Measurements from ENCODE around the gene IRF2BP1. TPM values are rescaled to one million over a fixed set of nuclear protein-coding genes. Genes with fewer than 3 reads are reported as not detected.
"Not testable (repeated sequence)": the region's sequence is repeated elsewhere in the genome, so short reads cannot be mapped to it uniquely, and the experiment has no call there.

The IRF2BP1 gene
- total RNA-seq, 4 donors from 2014 or later, result 25.2 to 53.3 (median 36.2) TPM

DNA sequence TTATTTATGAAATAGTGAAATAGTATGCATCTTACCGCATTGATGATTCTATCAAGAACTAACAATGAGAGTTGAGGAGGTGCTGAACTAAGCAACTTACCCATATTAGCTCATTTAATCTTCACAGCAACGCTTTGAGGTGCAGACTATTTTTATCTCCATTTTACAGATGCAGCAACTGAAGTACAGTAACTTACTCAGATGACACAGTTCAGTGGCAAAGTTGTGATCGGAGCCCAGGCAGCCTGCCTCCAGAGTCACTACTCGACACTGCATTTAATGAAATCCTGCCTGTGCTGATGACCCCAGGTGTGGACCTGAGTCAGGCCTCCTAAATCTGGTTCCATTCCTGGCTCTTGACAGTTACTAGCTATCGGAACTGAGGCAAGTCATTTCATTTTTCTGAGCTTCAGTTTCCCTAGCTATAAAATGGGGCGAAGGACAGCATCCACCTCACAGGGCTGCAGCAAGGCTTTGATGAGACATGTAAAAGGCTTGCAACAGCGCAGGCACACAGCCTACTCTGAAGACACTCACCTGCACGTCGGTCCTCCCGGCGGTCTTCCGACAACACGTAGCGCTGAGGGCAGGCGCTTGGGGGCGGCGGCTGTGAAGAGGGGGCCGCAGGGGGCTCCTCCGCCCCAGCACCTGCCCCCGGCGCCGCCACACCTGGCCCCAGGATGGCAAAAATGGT is 14.9 kb upstream of the IRF2BP1 start:
- Histone ChIP-seq H3K27ac (peak overlapping the region in 2 of 4 donors; percentile 77 to 88), H3K36me3 (peaks cover 0 to 35% of the 10 kb centered on the region in 2 donors), H3K27me3 (peaks cover 3% of the 10 kb centered on the region), H3K4me3 (peak overlapping the region in 1 of 2 donors; percentile 74), H3K9me3 (no peaks in the 10 kb centered on the region), H3K4me1 (peaks cover 0 to 29% (median 8%) of the 10 kb centered on the region in 3 donors)
- TF ChIP-seq, protein P1, sequence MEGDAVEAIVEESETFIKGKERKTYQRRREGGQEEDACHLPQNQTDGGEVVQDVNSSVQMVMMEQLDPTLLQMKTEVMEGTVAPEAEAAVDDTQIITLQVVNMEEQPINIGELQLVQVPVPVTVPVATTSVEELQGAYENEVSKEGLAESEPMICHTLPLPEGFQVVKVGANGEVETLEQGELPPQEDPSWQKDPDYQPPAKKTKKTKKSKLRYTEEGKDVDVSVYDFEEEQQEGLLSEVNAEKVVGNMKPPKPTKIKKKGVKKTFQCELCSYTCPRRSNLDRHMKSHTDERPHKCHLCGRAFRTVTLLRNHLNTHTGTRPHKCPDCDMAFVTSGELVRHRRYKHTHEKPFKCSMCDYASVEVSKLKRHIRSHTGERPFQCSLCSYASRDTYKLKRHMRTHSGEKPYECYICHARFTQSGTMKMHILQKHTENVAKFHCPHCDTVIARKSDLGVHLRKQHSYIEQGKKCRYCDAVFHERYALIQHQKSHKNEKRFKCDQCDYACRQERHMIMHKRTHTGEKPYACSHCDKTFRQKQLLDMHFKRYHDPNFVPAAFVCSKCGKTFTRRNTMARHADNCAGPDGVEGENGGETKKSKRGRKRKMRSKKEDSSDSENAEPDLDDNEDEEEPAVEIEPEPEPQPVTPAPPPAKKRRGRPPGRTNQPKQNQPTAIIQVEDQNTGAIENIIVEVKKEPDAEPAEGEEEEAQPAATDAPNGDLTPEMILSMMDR (IDR thresholded peaks at IDR 0.05), result no peak
- TF ChIP-seq POLR2A (IDR thresholded peaks at IDR 0.05) (no peak), POLR2AphosphoS5 (IDR thresholded peaks at IDR 0.05) (no peak), EP300 (IDR thresholded peaks at IDR 0.05) (no peak)
- no peak for ATAC-seq
- WGBS, 2 donors (ENCODE audit: low coverage in 1 of 2), result 82 to 83% methylated on average over 5 to 6 of the region's 22 CpGs

DNA sequence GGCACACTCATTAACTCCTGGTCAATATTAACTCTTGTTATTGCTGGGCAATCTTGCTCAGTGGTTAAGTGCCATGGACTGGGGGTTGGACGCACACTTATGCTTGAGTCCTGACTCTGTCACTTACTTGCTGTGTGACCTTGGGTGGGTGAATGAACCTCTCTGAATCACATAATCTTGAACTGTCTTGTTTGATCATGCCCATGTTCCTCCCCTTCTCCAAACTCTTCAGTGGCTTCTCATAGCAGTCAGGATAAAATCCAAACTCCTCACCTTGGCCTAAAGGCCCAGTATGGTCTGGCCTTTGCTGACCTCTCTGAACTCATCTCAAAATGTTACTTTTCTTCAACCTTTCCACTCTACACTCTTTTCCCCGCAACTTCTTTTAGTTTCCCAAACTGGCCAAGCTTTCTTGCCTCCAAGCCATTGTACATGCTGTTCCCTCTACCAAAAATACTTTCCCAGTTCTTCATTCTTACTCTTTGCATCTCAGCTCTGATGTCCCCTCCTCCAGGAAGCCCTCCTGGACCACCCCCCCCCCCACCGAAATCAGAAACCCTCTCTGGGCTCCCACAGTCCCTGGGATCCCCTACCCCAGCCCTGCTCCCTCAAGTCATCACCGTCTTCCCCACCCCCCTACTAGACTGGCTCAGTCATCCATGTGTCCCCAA is 14.1 kb upstream of the IRF2BP1 start:
- Histone ChIP-seq H3K36me3 (peaks cover 0 to 44% of the 10 kb centered on the region in 2 donors), H3K27ac (no peak overlapping the region), H3K4me3 (no peak overlapping the region), H3K9me3 (no peaks in the 10 kb centered on the region), H3K27me3 (no peaks in the 10 kb centered on the region), H3K4me1 (peaks cover 0 to 29% (median 8%) of the 10 kb centered on the region in 3 donors)
- WGBS, 2 donors (ENCODE audit: low coverage in 1 of 2), result 93 to 100% methylated on average over 2 to 3 of the region's 4 CpGs
- TF ChIP-seq POLR2AphosphoS5 (IDR thresholded peaks at IDR 0.05) (no peak), EP300 (IDR thresholded peaks at IDR 0.05) (no peak), POLR2A (IDR thresholded peaks at IDR 0.05) (no peak)
- TF ChIP-seq, protein P1 (IDR thresholded peaks at IDR 0.05), result no peak
- ATAC-seq, result no peak

DNA sequence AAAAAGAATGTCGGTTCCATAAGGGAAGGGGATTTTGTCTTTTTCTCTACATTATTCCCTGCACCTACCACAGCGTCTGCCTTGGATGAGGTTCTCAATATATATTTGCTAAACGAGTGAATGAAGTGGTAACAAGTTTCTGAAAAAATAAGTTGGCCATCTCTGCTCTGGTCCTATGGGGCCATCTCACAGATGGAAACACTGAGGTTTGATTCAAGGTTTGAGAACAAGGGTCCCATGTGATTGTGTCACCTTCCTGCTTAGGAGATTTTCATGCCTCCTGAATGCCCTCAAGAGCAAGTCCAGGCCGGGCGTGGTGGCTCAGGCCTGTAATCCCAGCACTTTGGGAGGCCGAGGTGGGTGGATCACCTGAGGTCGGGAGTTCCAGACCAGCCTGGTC is 13.3 kb upstream of the IRF2BP1 start:
- H3K27ac ChIP-seq, result no peak overlapping the region
- H3K27me3 ChIP-seq, result no peaks in the 10 kb centered on the region
- H3K4me1 ChIP-seq, result peaks cover 0 to 29% (median 8%) of the 10 kb centered on the region in 3 donors
- TF ChIP-seq POLR2AphosphoS5 (IDR thresholded peaks at IDR 0.05), result no peak
- no peak for ATAC-seq
- no peaks in the 10 kb centered on the region for H3K9me3 ChIP-seq
- H3K4me3 ChIP-seq, result no peak overlapping the region
- H3K36me3 ChIP-seq, result peaks cover 0 to 52% of the 10 kb centered on the region in 2 donors
- WGBS, 2 donors (ENCODE audit: low coverage in 1 of 2), result 86 to 93% methylated on average over 3 to 5 of the region's 7 CpGs

DNA sequence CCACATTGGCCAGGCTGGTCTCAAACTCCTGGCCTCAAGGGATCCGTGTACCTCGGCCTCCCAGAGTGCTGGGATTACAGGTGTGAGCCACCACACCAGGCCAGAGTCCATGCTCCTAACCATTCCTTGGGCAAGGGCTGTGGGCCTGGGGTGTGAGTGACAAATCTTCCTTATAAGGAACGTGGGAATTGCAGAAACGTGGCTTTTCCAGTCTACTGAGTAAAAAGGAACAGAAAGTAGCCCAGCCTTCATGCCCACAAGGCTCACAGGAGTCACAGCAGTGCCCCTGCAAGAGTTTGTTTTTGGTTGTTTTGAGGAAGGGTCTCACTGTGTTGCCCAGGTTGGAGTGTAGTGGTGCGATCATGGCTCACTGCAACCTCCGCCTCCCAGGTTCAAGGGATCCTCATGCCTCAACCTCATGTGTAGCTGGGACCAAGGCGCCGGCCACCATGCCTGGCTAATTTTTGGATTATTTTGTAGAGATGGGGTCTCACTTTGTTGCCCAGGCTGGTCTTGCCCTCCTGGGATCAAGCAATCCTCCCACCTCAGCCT is 11.4 kb upstream of the IRF2BP1 start:
- Histone ChIP-seq H3K4me3 (no peak overlapping the region), H3K27ac (no peak overlapping the region), H3K9me3 (no peaks in the 10 kb centered on the region), H3K4me1 (peaks cover 0 to 22% (median 8%) of the 10 kb centered on the region in 3 donors), H3K27me3 (no peaks in the 10 kb centered on the region), H3K36me3 (peaks cover 0 to 53% of the 10 kb centered on the region in 2 donors)
- TF ChIP-seq POLR2AphosphoS5 (IDR thresholded peaks at IDR 0.05) (no peak), EP300 (IDR thresholded peaks at IDR 0.05) (no peak), POLR2A (IDR thresholded peaks at IDR 0.05) (no peak)
- TF ChIP-seq, protein P1 (IDR thresholded peaks at IDR 0.05), result no peak
- WGBS, 2 donors (ENCODE audit: low coverage in 1 of 2), result 81% methylated on average over 5 of the region's 8 CpGs; no CpG with 5 or more reads in 1 of the 2 donors
- no peak for ATAC-seq

DNA sequence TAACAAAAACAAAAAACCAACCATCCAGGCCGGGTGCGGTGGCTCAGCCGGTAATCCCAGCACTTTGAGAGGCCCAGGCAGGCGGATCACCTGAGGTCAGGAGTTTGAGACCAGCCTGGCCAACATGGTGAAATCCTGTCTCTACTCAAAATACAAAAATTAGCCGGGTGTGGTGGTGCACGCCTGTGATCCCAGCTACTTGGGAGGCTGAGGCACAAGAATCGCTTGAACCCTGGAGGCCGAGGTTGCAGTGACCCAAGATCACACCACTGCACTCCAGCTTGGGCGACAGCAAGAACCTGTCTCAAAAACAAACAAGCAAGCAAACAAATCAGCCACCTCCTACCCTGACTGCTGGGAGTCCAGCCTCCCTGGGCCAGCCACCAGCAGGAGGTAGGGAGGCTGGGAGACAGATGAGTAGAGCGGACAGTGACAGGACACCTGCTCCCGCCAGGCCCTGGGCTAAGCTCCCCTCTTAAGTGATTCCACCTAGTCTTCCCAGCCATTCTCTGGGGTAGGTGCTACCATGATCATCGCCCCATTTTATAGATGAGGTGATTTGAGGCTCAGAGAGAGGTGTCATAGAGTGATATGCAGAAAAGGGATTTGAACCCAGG is 10.2 kb upstream of the IRF2BP1 start:
- 87 to 98% methylated on average over 7 to 10 of the region's 12 CpGs for WGBS, 2 donors (ENCODE audit: low coverage in 1 of 2)
- H3K4me1 ChIP-seq, result peaks cover 0 to 12% (median 6%) of the 10 kb centered on the region in 3 donors
- H3K27me3 ChIP-seq, H3K9me3 ChIP-seq, H3K27ac ChIP-seq, H3K4me3 ChIP-seq, ATAC-seq: not testable (repeated sequence)
- H3K36me3 ChIP-seq, result peaks cover 0 to 56% of the 10 kb centered on the region in 2 donors
